HEK293T (cell line): ENCODE measurements around the gene IGDCC3.

ENCODE experiments used
- CTCF ChIA-PET: fragments of 350-600 bp; formaldehyde crosslinking; extraction: SDS; loops from one replicate; lab custom pipeline; 2021; ENCODE audit warnings: antibody characterized with exemption, inconsistent platforms; lab: Yijun Ruan, JAX
- POLR2A ChIA-PET: fragments of 350-600 bp; formaldehyde crosslinking; extraction: SDS; loops from one replicate; lab custom pipeline; 2020; ENCODE audit warnings: antibody characterized with exemption, inconsistent platforms; lab: Yijun Ruan, JAX
- DNase-seq: peaks from one replicate; pipeline ENCODE4 v3.0.0; 2012; ENCODE audit warnings: mixed read lengths; ENCODE audit errors: extremely low spot score
- ARNT ChIP-seq: fragments of 450-650 bp; IDR thresholded peaks from 2 replicates; pipeline ENCODE4 v1.6.1; 2017; ENCODE audit warnings: mild to moderate bottlenecking
- BHLHE40 ChIP-seq: fragments of 450-650 bp; IDR thresholded peaks from 2 replicates; pipeline ENCODE4 v1.6.1; 2016; ENCODE audit warnings: mild to moderate bottlenecking, moderate library complexity, borderline replicate concordance
- CTBP1 ChIP-seq: fragments of 450-650 bp; IDR thresholded peaks from 2 replicates; pipeline ENCODE4 v1.6.1; 2016; ENCODE audit warnings: borderline replicate concordance
- ELF4 ChIP-seq: fragments of 450-650 bp; IDR thresholded peaks from 2 replicates; pipeline ENCODE4 v1.6.1; 2017; ENCODE audit warnings: antibody characterized with exemption
- FOXA1 ChIP-seq: fragments of 450-650 bp; IDR thresholded peaks from 2 replicates; pipeline ENCODE4 v1.6.1; 2016; ENCODE audit warnings: mild to moderate bottlenecking
- FOXK2 ChIP-seq: fragments of 450-650 bp; IDR thresholded peaks from 2 replicates; pipeline ENCODE4 v1.6.1; 2016; ENCODE audit warnings: mild to moderate bottlenecking
- FOXM1 ChIP-seq: fragments of 450-650 bp; IDR thresholded peaks from 2 replicates; pipeline ENCODE4 v1.6.1; 2017; ENCODE audit warnings: mild to moderate bottlenecking, borderline replicate concordance
- HDGF ChIP-seq: fragments of 450-650 bp; IDR thresholded peaks from 2 replicates; pipeline ENCODE4 v1.6.1; 2017; ENCODE audit warnings: antibody characterized with exemption, borderline replicate concordance
- L3MBTL2 ChIP-seq: fragments of 450-650 bp; conservative IDR thresholded peaks from 2 replicates; pipeline ENCODE4 v1.6.1; 2016; ENCODE audit warnings: mild to moderate bottlenecking
- LEF1 ChIP-seq: fragments of 450-650 bp; IDR thresholded peaks from 2 replicates; pipeline ENCODE4 v1.6.1; 2017; ENCODE audit warnings: mild to moderate bottlenecking, borderline replicate concordance
- NFRKB ChIP-seq: fragments of 450-650 bp; IDR thresholded peaks from 2 replicates; pipeline ENCODE4 v1.6.1; 2016; ENCODE audit warnings: mild to moderate bottlenecking, moderate library complexity
- PKNOX1 ChIP-seq: fragments of 450-650 bp; IDR thresholded peaks from 2 replicates; pipeline ENCODE4 v1.6.1; 2016
- SP1 ChIP-seq: fragments of 450-650 bp; IDR thresholded peaks from 2 replicates; pipeline ENCODE4 v1.6.1; 2017
- SUZ12 ChIP-seq: fragments of 450-650 bp; IDR thresholded peaks from 2 replicates; pipeline ENCODE4 v1.6.1; 2016; ENCODE audit warnings: mild to moderate bottlenecking
- TARDBP ChIP-seq: fragments of 450-650 bp; IDR thresholded peaks from 2 replicates; pipeline ENCODE4 v1.6.1; 2016
- ZNF384 ChIP-seq: fragments of 450-650 bp; IDR thresholded peaks from 2 replicates; pipeline ENCODE4 v1.6.1; 2016

IGDCC3 gene

GRCh38 chr15:65339416-65339815 lies 38.4 kb downstream of the IGDCC3 start:
- ChIA-PET POLR2A (interaction anchor here (1.8 kb wide), 1 partner anchor 35 kb away, joined by 5 read pairs; the partner anchor contains the start of gene RNU5B-1), CTCF (interaction anchor here (0.6 to 1.2 kb wide), 3 partner anchors 9 to 219 kb away, joined by 3 read pairs; no protein-coding TSS in a partner anchor)
- TF ChIP-seq FOXK2 = no peak
- TF ChIP-seq NFRKB = no peak
- TF ChIP-seq ELF4 = no peak
- TF ChIP-seq ZNF384 = no peak
- TF ChIP-seq LEF1 = no peak
- TF ChIP-seq SUZ12 = no peak
- TF ChIP-seq FOXA1 = no peak
- no peak for TF ChIP-seq CTBP1
- no peak for TF ChIP-seq ARNT
- TF ChIP-seq FOXM1 = no peak
- no peak for TF ChIP-seq SP1
- TF ChIP-seq HDGF = no peak
- TF ChIP-seq L3MBTL2 = no peak
- TF ChIP-seq PKNOX1 = no peak
- TF ChIP-seq TARDBP = no peak
- no peak for TF ChIP-seq BHLHE40
- DNase-seq = no peak

- DNase-seq = no peak
- no peak for TF ChIP-seq BHLHE40
- no peak for TF ChIP-seq ELF4
- no peak for TF ChIP-seq LEF1
- CTCF ChIA-PET = interaction anchor here (0.6 to 1.2 kb wide), 2 partner anchors 46 to 219 kb away, joined by 3 read pairs; no protein-coding TSS in a partner anchor
- POLR2A ChIA-PET = interaction anchor here (1.8 kb wide), 1 partner anchor 34 kb away, joined by 5 read pairs; the partner anchor contains the start of gene RNU5B-1
These were observed 39.0 kb downstream of the IGDCC3 start for GRCh38 chr15:65338823-65339222.

GRCh38 chr15:65338366-65338765 lies 39.4 kb downstream of the IGDCC3 start:
- CTCF ChIA-PET = no interaction called here
- TF ChIP-seq FOXA1 (no peak), PKNOX1 (no peak), SUZ12 (no peak), HDGF (no peak), SP1 (no peak), BHLHE40 (no peak), ZNF384 (no peak), FOXM1 (no peak), LEF1 (no peak), ELF4 (no peak), NFRKB (no peak), CTBP1 (no peak), TARDBP (no peak), FOXK2 (no peak), ARNT (no peak), L3MBTL2 (no peak)
- POLR2A ChIA-PET = interaction anchor here (1.1 kb wide), 1 partner anchor 34 kb away, joined by 9 read pairs; the partner anchor contains the start of gene RNU5B-1
- no peak for DNase-seq

- ChIA-PET POLR2A (interaction anchor here (1.1 kb wide), 1 partner anchor 33 kb away, joined by 9 read pairs; the partner anchor contains the start of gene RNU5B-1), CTCF (interaction anchor here (1.0 kb wide), 1 partner anchor 28 kb away, joined by 3 read pairs; no protein-coding TSS in a partner anchor)
- DNase-seq = no peak
- TF ChIP-seq CTBP1 = no peak
- TF ChIP-seq LEF1 = no peak
- no peak for TF ChIP-seq FOXK2
- TF ChIP-seq HDGF = no peak
- no peak for TF ChIP-seq NFRKB
- no peak for TF ChIP-seq SUZ12
- TF ChIP-seq TARDBP = no peak
- TF ChIP-seq L3MBTL2 = no peak
- no peak for TF ChIP-seq ELF4
- TF ChIP-seq SP1 = no peak
- no peak for TF ChIP-seq FOXA1
- TF ChIP-seq PKNOX1 = no peak
- no peak for TF ChIP-seq ARNT
- no peak for TF ChIP-seq FOXM1
- no peak for TF ChIP-seq BHLHE40
- no peak for TF ChIP-seq ZNF384
These were observed 40.2 kb downstream of the IGDCC3 start for GRCh38 chr15:65337436-65338070.

GRCh38 chr15:65336493-65337435 lies 41.0 kb downstream of the IGDCC3 start:
- CTCF ChIA-PET = interaction anchor here (1.0 kb wide), 1 partner anchor 29 kb away, joined by 3 read pairs; no protein-coding TSS in a partner anchor
- POLR2A ChIA-PET = no interaction called here
- no peak for TF ChIP-seq CTBP1
- no peak for TF ChIP-seq NFRKB
- no peak for TF ChIP-seq FOXK2
- no peak for TF ChIP-seq ZNF384
- TF ChIP-seq BHLHE40 = no peak
- no peak for TF ChIP-seq PKNOX1
- TF ChIP-seq SP1 = no peak
- no peak for TF ChIP-seq FOXM1
- TF ChIP-seq L3MBTL2 = no peak
- TF ChIP-seq ELF4 = no peak
- no peak for TF ChIP-seq TARDBP
- DNase-seq = no peak
